Mesenchymal stem cell (in vitro differentiated cells and primary cell): Measurements from ENCODE around the gene TTBK1.

Experiments used
- DNase-seq: peaks from one replicate; pipeline ENCODE4 v3.0.0-alpha.2; 2013
- H2AFZ ChIP-seq: one replicate; pipeline ENCODE4 v1.6.1; 2013; ENCODE audit warnings: low read depth, mild to moderate bottlenecking, control low read depth, inconsistent platforms, low read length, moderate library complexity
- H2AK5ac ChIP-seq: 2 replicates; pipeline ENCODE4 v1.6.1; 2013; ENCODE audit warnings: low read length, moderate library complexity, mild to moderate bottlenecking, inconsistent platforms; ENCODE audit not compliant: severe bottlenecking
- H2BK120ac ChIP-seq: one replicate; pipeline ENCODE4 v1.6.1; 2013; ENCODE audit warnings: low read depth, mild to moderate bottlenecking, inconsistent platforms, low read length, moderate library complexity
- H2BK12ac ChIP-seq, 2 experiments: one replicate each; pipeline ENCODE4 v1.6.1; 2013; ENCODE audit warnings: inconsistent platforms in 2 of 2, low read length in 2 of 2, mild to moderate bottlenecking in 2 of 2, moderate library complexity in 2 of 2, control low read depth in 1 of 2
- H2BK15ac ChIP-seq: one replicate; pipeline ENCODE4 v1.6.1; 2013; ENCODE audit warnings: mild to moderate bottlenecking, low read depth, inconsistent platforms; ENCODE audit not compliant: poor library complexity, severe bottlenecking
- H2BK5ac ChIP-seq: 2 replicates; pipeline ENCODE4 v1.6.1; 2013; ENCODE audit warnings: low read depth, mild to moderate bottlenecking, low read length, control low read depth, inconsistent platforms; ENCODE audit not compliant: poor library complexity, severe bottlenecking
- H3K14ac ChIP-seq, 2 experiments: one replicate each; pipeline ENCODE4 v1.6.1; 2013; ENCODE audit warnings: inconsistent platforms in 2 of 2, low read length in 2 of 2, control low read depth in 1 of 2, mild to moderate bottlenecking in 1 of 2, moderate library complexity in 1 of 2
- H3K18ac ChIP-seq, 2 experiments: one replicate each; pipeline ENCODE4 v1.6.1; 2013; ENCODE audit warnings: inconsistent platforms in 2 of 2, low read length in 2 of 2, control low read depth in 1 of 2, low read depth in 1 of 2, mild to moderate bottlenecking in 1 of 2
- H3K23ac ChIP-seq, 2 experiments: one replicate each; pipeline ENCODE4 v1.6.1; 2013; ENCODE audit warnings: inconsistent platforms in 2 of 2, low read length in 2 of 2, mild to moderate bottlenecking in 2 of 2, moderate library complexity in 2 of 2, control low read depth in 1 of 2
- H3K27ac ChIP-seq: 2 replicates; pipeline ENCODE4 v1.5.1; 2013; ENCODE audit warnings: mild to moderate bottlenecking, moderate library complexity, low read length, control low read depth, inconsistent platforms; ENCODE audit not compliant: poor library complexity, severe bottlenecking
- H3K27me3 ChIP-seq, 2 experiments: 2 replicates each; pipeline versions ENCODE4 v1.6.1 to v1.7.0; 2013; ENCODE audit warnings: low read length in 2 of 2, mild to moderate bottlenecking in 2 of 2, moderate library complexity in 2 of 2, control low read depth in 1 of 2, inconsistent platforms in 1 of 2; ENCODE audit not compliant: control insufficient read depth in 1 of 2, insufficient read depth in 1 of 2
- H3K36me3 ChIP-seq, 2 experiments: 2 replicates each; pipeline versions ENCODE4 v1.6.1 to v1.7.0; 2013; ENCODE audit warnings: low read length in 2 of 2, control low read depth in 1 of 2, inconsistent platforms in 1 of 2, low read depth in 1 of 2, mild to moderate bottlenecking in 1 of 2; ENCODE audit not compliant: insufficient read depth in 2 of 2, control insufficient read depth in 1 of 2
- H3K4ac ChIP-seq, 2 experiments: one replicate each; pipeline ENCODE4 v1.6.1; 2013; ENCODE audit warnings: inconsistent platforms in 2 of 2, low read length in 2 of 2, mild to moderate bottlenecking in 2 of 2, moderate library complexity in 2 of 2, control low read depth in 1 of 2, low read depth in 1 of 2
- H3K4me1 ChIP-seq: 2 replicates; pipeline ENCODE4 v1.6.1; 2013; ENCODE audit warnings: low read depth, low read length, control low read depth; ENCODE audit not compliant: control insufficient read depth, insufficient read depth
- H3K4me2 ChIP-seq: 2 replicates; pipeline ENCODE4 v1.6.1; 2013; ENCODE audit warnings: low read length, mild to moderate bottlenecking, inconsistent platforms; ENCODE audit not compliant: poor library complexity, severe bottlenecking
- H3K4me3 ChIP-seq, 2 experiments: 2 replicates each; pipeline versions ENCODE4 v1.5.1 to v1.7.0; 2013; ENCODE audit warnings: low read length in 2 of 2, mild to moderate bottlenecking in 2 of 2, control low read depth in 1 of 2, low read depth in 1 of 2; ENCODE audit not compliant: insufficient read depth in 1 of 2
- H3K79me1 ChIP-seq: replicated peaks from 2 replicates; pipeline ENCODE4 v1.6.1; 2013; ENCODE audit warnings: mild to moderate bottlenecking, control low read depth, low read length, inconsistent platforms; ENCODE audit not compliant: poor library complexity, severe bottlenecking
- H3K9ac ChIP-seq: 2 replicates; pipeline ENCODE4 v1.7.0; 2013; ENCODE audit warnings: mild to moderate bottlenecking, low read length, moderate library complexity
- H3K9me3 ChIP-seq: 2 replicates; pipeline ENCODE4 v1.7.0; 2013; ENCODE audit warnings: mild to moderate bottlenecking, low read length; ENCODE audit not compliant: control insufficient read depth
- H4K8ac ChIP-seq: one replicate; pipeline ENCODE4 v1.6.1; 2013; ENCODE audit warnings: inconsistent platforms, mild to moderate bottlenecking, low read length, moderate library complexity
- H4K91ac ChIP-seq: one replicate; pipeline ENCODE4 v1.6.1; 2013; ENCODE audit warnings: mild to moderate bottlenecking, low read length, inconsistent platforms
- WGBS: methylation state at CpG from one replicate; pipeline ENCODE4 v1.1.7; 2013; ENCODE audit warnings: mixed read lengths; 5-methylcytosine and 5-hydroxymethylcytosine counted together

TTBK1 gene

GRCh38 chr6:43310624-43311023 lies 67.3 kb downstream of the TTBK1 start:
- no peak overlapping the region for H2AK5ac ChIP-seq
- DNase-seq: no peak
- H2BK15ac ChIP-seq: no peak overlapping the region
- H3K18ac ChIP-seq: no peak overlapping the region
- no peak overlapping the region for H3K4me2 ChIP-seq
- H2AFZ ChIP-seq: no peak overlapping the region
- H3K79me1 ChIP-seq: no peaks in the 10 kb centered on the region
- H3K9me3 ChIP-seq: no peaks in the 10 kb centered on the region
- no peak overlapping the region for H3K4ac ChIP-seq
- H3K36me3 ChIP-seq: no peaks in the 10 kb centered on the region
- peaks cover 31 to 51% of the 10 kb centered on the region in 2 experiments for H3K27me3 ChIP-seq
- no peak overlapping the region for H4K8ac ChIP-seq
- no peak overlapping the region for H3K4me3 ChIP-seq
- no peak overlapping the region for H3K9ac ChIP-seq
- peaks cover 8% of the 10 kb centered on the region for H3K4me1 ChIP-seq
- H2BK12ac ChIP-seq: no peak overlapping the region
- H2BK120ac ChIP-seq: no peak overlapping the region
- H4K91ac ChIP-seq: no peak overlapping the region
- H3K27ac ChIP-seq: no peak overlapping the region
- no peak overlapping the region for H3K23ac ChIP-seq
- H3K14ac ChIP-seq: no peak overlapping the region
- H2BK5ac ChIP-seq: no peak overlapping the region

- no peak overlapping the region for H4K91ac ChIP-seq
- no peak overlapping the region for H3K23ac ChIP-seq
- no peak for DNase-seq
- no peak overlapping the region for H3K14ac ChIP-seq
- H3K79me1 ChIP-seq: no peaks in the 10 kb centered on the region
- peaks cover 7% of the 10 kb centered on the region for H3K4me1 ChIP-seq
- no peak overlapping the region for H2BK15ac ChIP-seq
- no peak overlapping the region for H2BK5ac ChIP-seq
- 88% methylated on average over 3 of the region's 3 CpGs for WGBS
- no peak overlapping the region for H3K9ac ChIP-seq
- peaks cover 23 to 51% of the 10 kb centered on the region in 2 experiments for H3K27me3 ChIP-seq
- H3K27ac ChIP-seq: no peak overlapping the region
- no peak overlapping the region for H2BK12ac ChIP-seq
- H3K18ac ChIP-seq: no peak overlapping the region
- H3K9me3 ChIP-seq: no peaks in the 10 kb centered on the region
- H3K4ac ChIP-seq: no peak overlapping the region
- H2BK120ac ChIP-seq: no peak overlapping the region
- H3K36me3 ChIP-seq: no peaks in the 10 kb centered on the region
- H2AFZ ChIP-seq: no peak overlapping the region
- H3K4me3 ChIP-seq: no peak overlapping the region
- H3K4me2 ChIP-seq: no peak overlapping the region
- no peak overlapping the region for H4K8ac ChIP-seq
- H2AK5ac ChIP-seq: no peak overlapping the region
These were observed 68.4 kb downstream of the TTBK1 start for GRCh38 chr6:43311666-43312065.

- Histone ChIP-seq H2AK5ac (no peak overlapping the region), H3K9ac (no peak overlapping the region), H3K23ac (no peak overlapping the region), H3K4me2 (no peak overlapping the region), H3K4me1 (no peaks in the 10 kb centered on the region), H2BK5ac (no peak overlapping the region), H2BK12ac (no peak overlapping the region), H2BK120ac (no peak overlapping the region), H3K36me3 (no peaks in the 10 kb centered on the region), H4K91ac (no peak overlapping the region), H3K4me3 (no peak overlapping the region), H3K27me3 (peaks cover 9 to 40% of the 10 kb centered on the region in 2 experiments), H3K27ac (no peak overlapping the region), H3K4ac (no peak overlapping the region), H3K18ac (no peak overlapping the region), H2AFZ (no peak overlapping the region), H4K8ac (no peak overlapping the region), H3K79me1 (no peaks in the 10 kb centered on the region), H3K9me3 (no peaks in the 10 kb centered on the region), H3K14ac (no peak overlapping the region), H2BK15ac (no peak overlapping the region)
- no CpG with 5 or more reads among the region's 1 CpG for WGBS
- DNase-seq: no peak
These were observed 70.5 kb downstream of the TTBK1 start for GRCh38 chr6:43313813-43314212.

- no peak overlapping the region for H3K27ac ChIP-seq
- H2BK120ac ChIP-seq: no peak overlapping the region
- no peaks in the 10 kb centered on the region for H3K79me1 ChIP-seq
- H3K4me2 ChIP-seq: no peak overlapping the region
- no peak overlapping the region for H4K91ac ChIP-seq
- no peak overlapping the region for H3K4ac ChIP-seq
- H2AK5ac ChIP-seq: no peak overlapping the region
- peaks cover 0 to 26% of the 10 kb centered on the region in 2 experiments for H3K27me3 ChIP-seq
- no peak overlapping the region for H3K18ac ChIP-seq
- H3K9me3 ChIP-seq: no peaks in the 10 kb centered on the region
- H3K4me3 ChIP-seq: no peak overlapping the region
- no peak overlapping the region for H4K8ac ChIP-seq
- H2AFZ ChIP-seq: no peak overlapping the region
- H2BK5ac ChIP-seq: no peak overlapping the region
- H3K14ac ChIP-seq: no peak overlapping the region
- no peaks in the 10 kb centered on the region for H3K4me1 ChIP-seq
- no peak overlapping the region for H3K23ac ChIP-seq
- DNase-seq: no peak
- no peak overlapping the region for H2BK15ac ChIP-seq
- H3K36me3 ChIP-seq: no peaks in the 10 kb centered on the region
- H3K9ac ChIP-seq: no peak overlapping the region
- WGBS: no CpG with 5 or more reads among the region's 2 CpGs
- H2BK12ac ChIP-seq: no peak overlapping the region
These were observed 74.7 kb downstream of the TTBK1 start for GRCh38 chr6:43318011-43318410.
